WTC11 (cell line): Measurements from ENCODE around the gene SECISBP2.

ENCODE experiments used
- CBFB ChIP-seq: sonication (generic); formaldehyde crosslinking; IDR thresholded peaks from 2 replicates; pipeline ENCODE4 v1.8.1; 2022; ENCODE audit warnings: mild to moderate bottlenecking, low read depth, missing genetic modification reagents
- CTCF ChIP-seq: fragments of 200-600 bp; IDR thresholded peaks from 2 replicates; pipeline ENCODE4 v1.8.0; 2022; ENCODE audit warnings: antibody characterized with exemption
- JUN ChIP-seq: sonication (generic); formaldehyde crosslinking; IDR thresholded peaks from 2 replicates; pipeline ENCODE4 v1.8.0; 2023; ENCODE audit warnings: mild to moderate bottlenecking, missing genetic modification reagents
- NR2C2 ChIP-seq: sonication (generic); formaldehyde crosslinking; IDR thresholded peaks from 2 replicates; pipeline ENCODE4 v1.8.0; 2022; ENCODE audit warnings: mild to moderate bottlenecking, missing genetic modification reagents
- NR3C1 ChIP-seq: sonication (generic); formaldehyde crosslinking; conservative IDR thresholded peaks from 2 replicates; pipeline ENCODE4 v1.8.1; 2023; ENCODE audit warnings: low read depth, mild to moderate bottlenecking, missing genetic modification reagents
- PREB ChIP-seq: sonication (generic); formaldehyde crosslinking; IDR thresholded peaks from 2 replicates; pipeline ENCODE4 v1.8.1; 2022; ENCODE audit warnings: mild to moderate bottlenecking, missing genetic modification reagents, moderate library complexity, borderline replicate concordance
- ZNF121 ChIP-seq: sonication (generic); formaldehyde crosslinking; IDR thresholded peaks from 2 replicates; pipeline ENCODE4 v1.8.0; 2023; ENCODE audit warnings: missing genetic modification reagents
- TF ChIP-seq, protein P1 (sequence below): sonication (generic); formaldehyde crosslinking; IDR thresholded peaks from 2 replicates; pipeline ENCODE4 v1.8.1; 2023; ENCODE audit warnings: mild to moderate bottlenecking, moderate library complexity, missing genetic modification reagents
- TF ChIP-seq, protein P2 (sequence below): sonication (generic); formaldehyde crosslinking; IDR thresholded peaks from 2 replicates; pipeline ENCODE4 v1.8.0; 2022; ENCODE audit warnings: mild to moderate bottlenecking, missing genetic modification reagents
- TF ChIP-seq, protein P3 (sequence below): sonication (generic); formaldehyde crosslinking; conservative IDR thresholded peaks from 2 replicates; pipeline ENCODE4 v1.8.1; 2023; ENCODE audit warnings: mild to moderate bottlenecking, low read depth, missing genetic modification reagents, moderate library complexity
- TF ChIP-seq, protein P4 (sequence below): sonication (generic); formaldehyde crosslinking; IDR thresholded peaks from 2 replicates; pipeline ENCODE4 v1.8.1; 2022; ENCODE audit warnings: low read depth, missing genetic modification reagents, borderline replicate concordance

DNA sequence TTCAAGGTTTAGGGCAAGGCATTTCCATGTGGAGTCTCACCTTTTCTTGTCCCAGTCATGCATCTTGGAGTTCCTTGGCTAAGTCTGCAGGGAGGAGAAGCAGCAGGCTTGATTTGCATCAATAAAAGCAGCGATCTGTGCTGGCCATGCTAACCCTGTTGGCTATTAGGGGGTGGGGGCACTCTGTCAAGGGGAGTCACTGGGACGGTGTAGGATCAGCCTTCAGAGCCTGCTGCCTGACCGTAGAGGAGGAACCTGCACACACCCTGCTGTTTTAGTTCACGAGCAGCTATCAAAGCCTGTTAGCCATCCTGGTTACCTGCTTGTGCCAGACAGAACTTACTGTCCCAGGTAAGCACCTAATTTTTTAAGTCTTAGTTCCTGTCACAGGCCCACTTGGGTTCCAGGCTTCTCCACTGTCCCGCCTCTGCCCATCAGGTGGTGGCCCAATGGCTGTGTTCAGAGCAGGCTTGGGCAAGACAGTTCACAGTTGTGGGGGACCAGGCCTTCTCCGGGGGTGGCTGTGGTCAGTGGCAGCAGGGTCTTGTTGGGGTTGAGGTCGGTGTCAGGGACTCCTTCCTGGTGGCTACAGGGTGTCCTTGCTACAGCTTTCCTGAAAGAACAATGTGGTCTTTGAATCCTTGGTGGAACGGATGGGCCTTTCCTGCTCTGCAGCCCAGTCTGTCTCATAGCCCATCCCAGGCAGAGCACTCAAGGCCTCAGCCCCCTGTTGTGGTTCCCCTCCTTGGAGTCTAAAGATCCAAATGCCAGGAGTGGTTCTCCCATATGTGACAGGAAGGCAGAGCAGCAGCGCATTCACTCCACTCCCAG lies 43.7 kb downstream of the SECISBP2 start:
- TF ChIP-seq ZNF121 (CRISPR knock-in tag) (no peak), CTCF (no peak), CBFB (no peak), NR2C2 (CRISPR knock-in tag) (no peak), PREB (no peak), NR3C1 (no peak), JUN (CRISPR knock-in tag) (no peak)
- TF ChIP-seq, protein P1, sequence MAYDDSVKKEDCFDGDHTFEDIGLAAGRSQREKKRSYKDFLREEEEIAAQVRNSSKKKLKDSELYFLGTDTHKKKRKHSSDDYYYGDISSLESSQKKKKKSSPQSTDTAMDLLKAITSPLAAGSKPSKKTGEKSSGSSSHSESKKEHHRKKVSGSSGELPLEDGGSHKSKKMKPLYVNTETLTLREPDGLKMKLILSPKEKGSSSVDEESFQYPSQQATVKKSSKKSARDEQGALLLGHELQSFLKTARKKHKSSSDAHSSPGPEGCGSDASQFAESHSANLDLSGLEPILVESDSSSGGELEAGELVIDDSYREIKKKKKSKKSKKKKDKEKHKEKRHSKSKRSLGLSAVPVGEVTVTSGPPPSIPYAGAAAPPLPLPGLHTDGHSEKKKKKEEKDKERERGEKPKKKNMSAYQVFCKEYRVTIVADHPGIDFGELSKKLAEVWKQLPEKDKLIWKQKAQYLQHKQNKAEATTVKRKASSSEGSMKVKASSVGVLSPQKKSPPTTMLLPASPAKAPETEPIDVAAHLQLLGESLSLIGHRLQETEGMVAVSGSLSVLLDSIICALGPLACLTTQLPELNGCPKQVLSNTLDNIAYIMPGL: no peak
- TF ChIP-seq, protein P2, sequence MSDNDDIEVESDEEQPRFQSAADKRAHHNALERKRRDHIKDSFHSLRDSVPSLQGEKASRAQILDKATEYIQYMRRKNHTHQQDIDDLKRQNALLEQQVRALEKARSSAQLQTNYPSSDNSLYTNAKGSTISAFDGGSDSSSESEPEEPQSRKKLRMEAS (CRISPR knock-in tag): no peak
- TF ChIP-seq, protein P3, sequence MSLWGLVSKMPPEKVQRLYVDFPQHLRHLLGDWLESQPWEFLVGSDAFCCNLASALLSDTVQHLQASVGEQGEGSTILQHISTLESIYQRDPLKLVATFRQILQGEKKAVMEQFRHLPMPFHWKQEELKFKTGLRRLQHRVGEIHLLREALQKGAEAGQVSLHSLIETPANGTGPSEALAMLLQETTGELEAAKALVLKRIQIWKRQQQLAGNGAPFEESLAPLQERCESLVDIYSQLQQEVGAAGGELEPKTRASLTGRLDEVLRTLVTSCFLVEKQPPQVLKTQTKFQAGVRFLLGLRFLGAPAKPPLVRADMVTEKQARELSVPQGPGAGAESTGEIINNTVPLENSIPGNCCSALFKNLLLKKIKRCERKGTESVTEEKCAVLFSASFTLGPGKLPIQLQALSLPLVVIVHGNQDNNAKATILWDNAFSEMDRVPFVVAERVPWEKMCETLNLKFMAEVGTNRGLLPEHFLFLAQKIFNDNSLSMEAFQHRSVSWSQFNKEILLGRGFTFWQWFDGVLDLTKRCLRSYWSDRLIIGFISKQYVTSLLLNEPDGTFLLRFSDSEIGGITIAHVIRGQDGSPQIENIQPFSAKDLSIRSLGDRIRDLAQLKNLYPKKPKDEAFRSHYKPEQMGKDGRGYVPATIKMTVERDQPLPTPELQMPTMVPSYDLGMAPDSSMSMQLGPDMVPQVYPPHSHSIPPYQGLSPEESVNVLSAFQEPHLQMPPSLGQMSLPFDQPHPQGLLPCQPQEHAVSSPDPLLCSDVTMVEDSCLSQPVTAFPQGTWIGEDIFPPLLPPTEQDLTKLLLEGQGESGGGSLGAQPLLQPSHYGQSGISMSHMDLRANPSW: no peak
- TF ChIP-seq, protein P4, sequence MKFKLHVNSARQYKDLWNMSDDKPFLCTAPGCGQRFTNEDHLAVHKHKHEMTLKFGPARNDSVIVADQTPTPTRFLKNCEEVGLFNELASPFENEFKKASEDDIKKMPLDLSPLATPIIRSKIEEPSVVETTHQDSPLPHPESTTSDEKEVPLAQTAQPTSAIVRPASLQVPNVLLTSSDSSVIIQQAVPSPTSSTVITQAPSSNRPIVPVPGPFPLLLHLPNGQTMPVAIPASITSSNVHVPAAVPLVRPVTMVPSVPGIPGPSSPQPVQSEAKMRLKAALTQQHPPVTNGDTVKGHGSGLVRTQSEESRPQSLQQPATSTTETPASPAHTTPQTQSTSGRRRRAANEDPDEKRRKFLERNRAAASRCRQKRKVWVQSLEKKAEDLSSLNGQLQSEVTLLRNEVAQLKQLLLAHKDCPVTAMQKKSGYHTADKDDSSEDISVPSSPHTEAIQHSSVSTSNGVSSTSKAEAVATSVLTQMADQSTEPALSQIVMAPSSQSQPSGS (CRISPR knock-in tag): no peak
